Colonic mucosa (tissue), 4 donors: ENCODE results near the gene SNX6. TPM values are rescaled to one million over a fixed set of nuclear protein-coding genes. Genes with fewer than 3 reads are reported as not detected.
A peak's percentile ranks its signal among the peaks of the same experiment; 100 is the strongest.
"Not testable (repeated sequence)": the region's sequence is repeated elsewhere in the genome, so short reads cannot be mapped to it uniquely, and the experiment has no call there.

Experiments used
- DNase-seq: peaks from one replicate; pipeline ENCODE4 v3.0.0-alpha.2; 2020
- H3K27ac ChIP-seq: fragments of 200-600 bp; one replicate; pipeline ENCODE4 v1.8.0; 2021
- H3K27me3 ChIP-seq: fragments of 200-600 bp; one replicate; pipeline ENCODE4 v1.8.0; 2021
- H3K36me3 ChIP-seq: fragments of 200-600 bp; one replicate; pipeline ENCODE4 v1.8.0; 2021
- H3K4me1 ChIP-seq: fragments of 200-600 bp; one replicate; pipeline ENCODE4 v1.8.0; 2021; ENCODE audit warnings: mild to moderate bottlenecking
- H3K4me3 ChIP-seq: fragments of 200-600 bp; one replicate; pipeline ENCODE4 v1.8.0; 2021
- H3K9ac ChIP-seq, 2 donors: one replicate each; pipeline ENCODE4 v1.7.0; 2013; ENCODE audit warnings: control low read depth in 2 of 2, low read depth in 2 of 2, low read length in 2 of 2
- H3K9me3 ChIP-seq: fragments of 200-600 bp; one replicate; pipeline ENCODE4 v1.8.0; 2021
- intact Hi-C: fragments of 100-400 bp; cut with DNase I; formaldehyde crosslinking; loops from one replicate; pipeline ENCODE4 v1.14.1; 2022
- total RNA-seq, 2 donors: library from RNA; stranded (reverse); fragmentation: NEBNext Ultra II Directional in 1 of 2; extraction: Animal tissue kit (Norgen Biotek cat#: 25700) in 1 of 2; gene quantifications; one replicate each; pipeline ENCODE4 v1.2.1, GENCODE V29; 2021
- TF ChIP-seq, protein P1 (sequence below): fragments of 200-600 bp; IDR thresholded peaks from one replicate; pipeline ENCODE4 v1.8.0; 2022; ENCODE audit warnings: antibody characterized with exemption, mild to moderate bottlenecking
- donor health status: healthy.
- donor health status: DM: no; HTN: no; CAD: no.
- donor health status: DM: no; HTN: no; CAD: no.

The SNX6 gene
- total RNA-seq, 2 donors from 2014 or later, result 72.9 to 98.0 TPM

DNA sequence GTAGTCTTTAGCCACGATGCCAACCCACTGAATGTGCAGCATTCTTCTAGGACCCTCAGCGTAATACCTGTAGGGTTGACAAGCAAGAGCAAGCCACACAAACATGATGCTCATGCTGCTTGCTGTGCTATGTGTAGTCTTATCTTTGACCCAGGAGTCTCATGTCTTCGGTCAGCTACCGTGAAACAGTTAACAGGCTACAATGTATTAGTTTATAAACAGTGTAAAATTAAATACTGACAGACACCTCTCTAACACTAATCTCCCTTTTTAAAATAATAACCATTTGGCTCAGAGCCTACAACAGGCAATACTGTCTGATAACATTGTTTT is 92.3 kb downstream of the SNX6 start:
- TF ChIP-seq, protein P1, sequence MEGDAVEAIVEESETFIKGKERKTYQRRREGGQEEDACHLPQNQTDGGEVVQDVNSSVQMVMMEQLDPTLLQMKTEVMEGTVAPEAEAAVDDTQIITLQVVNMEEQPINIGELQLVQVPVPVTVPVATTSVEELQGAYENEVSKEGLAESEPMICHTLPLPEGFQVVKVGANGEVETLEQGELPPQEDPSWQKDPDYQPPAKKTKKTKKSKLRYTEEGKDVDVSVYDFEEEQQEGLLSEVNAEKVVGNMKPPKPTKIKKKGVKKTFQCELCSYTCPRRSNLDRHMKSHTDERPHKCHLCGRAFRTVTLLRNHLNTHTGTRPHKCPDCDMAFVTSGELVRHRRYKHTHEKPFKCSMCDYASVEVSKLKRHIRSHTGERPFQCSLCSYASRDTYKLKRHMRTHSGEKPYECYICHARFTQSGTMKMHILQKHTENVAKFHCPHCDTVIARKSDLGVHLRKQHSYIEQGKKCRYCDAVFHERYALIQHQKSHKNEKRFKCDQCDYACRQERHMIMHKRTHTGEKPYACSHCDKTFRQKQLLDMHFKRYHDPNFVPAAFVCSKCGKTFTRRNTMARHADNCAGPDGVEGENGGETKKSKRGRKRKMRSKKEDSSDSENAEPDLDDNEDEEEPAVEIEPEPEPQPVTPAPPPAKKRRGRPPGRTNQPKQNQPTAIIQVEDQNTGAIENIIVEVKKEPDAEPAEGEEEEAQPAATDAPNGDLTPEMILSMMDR, result no peak
- DNase-seq, result no peak
- H3K4me1 ChIP-seq, result peaks cover 13% of the 10 kb centered on the region
- H3K9me3 ChIP-seq, result no peaks in the 10 kb centered on the region
- H3K4me3 ChIP-seq, result peak overlapping the region; percentile 73
- intact Hi-C loops, result no loop called here
- H3K36me3 ChIP-seq, result no peaks in the 10 kb centered on the region
- peak overlapping the region in 1 of 2 donors; percentile 73 for H3K9ac ChIP-seq
- no peaks in the 10 kb centered on the region for H3K27me3 ChIP-seq
- H3K27ac ChIP-seq, result peak overlapping the region; percentile 90

DNA sequence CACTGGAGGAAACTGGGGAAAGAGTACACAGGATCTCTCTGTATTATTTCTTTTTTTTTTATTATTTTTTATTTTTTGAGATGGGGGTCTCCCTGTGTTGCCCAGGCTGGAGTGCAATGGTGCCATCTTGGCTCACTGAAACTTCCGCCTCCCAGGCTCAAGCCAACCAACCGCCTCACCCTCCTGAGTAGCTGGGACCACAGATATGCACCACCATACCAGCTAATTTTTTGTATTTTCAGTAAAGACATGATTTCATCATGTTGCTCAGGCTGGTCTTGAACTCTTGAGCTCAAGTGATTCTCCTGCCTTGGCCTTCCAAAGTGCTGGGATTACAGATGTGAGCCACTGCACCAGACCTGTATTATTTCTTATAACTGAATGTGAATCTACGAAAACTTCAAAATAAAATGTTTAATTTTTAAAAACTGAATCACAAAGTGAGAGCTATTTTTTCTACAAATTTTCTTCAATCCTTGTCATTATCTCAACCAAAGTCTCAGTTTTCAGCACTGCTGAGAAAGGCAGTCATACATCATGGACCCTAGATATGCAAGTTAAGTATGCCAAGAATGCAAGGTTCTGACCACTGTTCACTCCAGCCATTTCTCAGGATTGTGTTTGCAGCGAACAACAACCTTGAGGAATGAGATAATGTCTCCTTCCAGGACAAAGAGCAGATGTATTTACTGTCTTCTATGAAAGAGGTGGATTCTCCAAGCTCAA is 92.8 kb downstream of the SNX6 start:
- Histone ChIP-seq H3K9me3 (no peaks in the 10 kb centered on the region), H3K9ac (peak overlapping the region in 1 of 2 donors; percentile 73), H3K36me3 (no peaks in the 10 kb centered on the region), H3K4me3 (no peak overlapping the region), H3K27me3 (no peaks in the 10 kb centered on the region), H3K27ac (peak overlapping the region; percentile 90), H3K4me1 (peaks cover 13% of the 10 kb centered on the region)
- no peak for DNase-seq
- intact Hi-C loops, result no loop called here
- TF ChIP-seq, protein P1, result no peak

- Histone ChIP-seq H3K9me3 (no peaks in the 10 kb centered on the region), H3K27ac (no peak overlapping the region), H3K27me3 (no peaks in the 10 kb centered on the region), H3K4me3 (no peak overlapping the region), H3K9ac (no peak overlapping the region), H3K4me1 (no peaks in the 10 kb centered on the region), H3K36me3 (peaks cover 15% of the 10 kb centered on the region)
- DNase-seq, result no peak
- TF ChIP-seq, protein P1, result no peak
- intact Hi-C loops, result no loop called here
Measured at GRCh38 chr14:34527591-34527990, 102.4 kb downstream of the SNX6 start.

DNA sequence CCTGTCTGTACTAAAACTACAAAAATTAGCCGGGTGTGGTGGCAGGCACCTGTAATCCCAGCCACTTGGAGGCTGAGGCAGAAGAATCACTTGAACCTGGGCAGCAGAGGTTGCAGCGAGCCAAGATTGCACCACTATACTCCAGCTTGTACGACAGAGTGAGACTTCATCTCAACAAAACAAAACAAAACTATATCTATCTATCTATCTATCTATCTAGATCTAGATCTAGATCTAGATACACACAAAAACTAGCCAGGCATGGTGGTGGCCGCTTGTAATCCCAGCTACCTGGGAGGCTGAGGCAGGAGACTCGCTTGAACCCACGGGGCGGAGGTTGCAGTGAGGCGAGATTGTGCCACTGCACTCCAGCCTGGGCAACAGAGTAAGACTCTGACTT is 105.7 kb downstream of the SNX6 start:
- DNase-seq, intact Hi-C loops, H3K27ac ChIP-seq: not testable (repeated sequence)

GRCh38 chr14:34522496-34522895 is 107.5 kb downstream of the SNX6 start:
- intact Hi-C loops, result no loop called here
- Histone ChIP-seq H3K9me3 (no peaks in the 10 kb centered on the region), H3K27ac (peak overlapping the region; percentile 88), H3K27me3 (no peaks in the 10 kb centered on the region), H3K4me1 (no peaks in the 10 kb centered on the region), H3K36me3 (peaks cover 18% of the 10 kb centered on the region), H3K4me3 (no peak overlapping the region), H3K9ac (peak overlapping the region in 1 of 2 donors; percentile 58)
- peak; percentile 50 for DNase-seq
- TF ChIP-seq, protein P1, result no peak

More for the DNA sequence above, 105.7 kb downstream of the SNX6 start:
- H3K9ac ChIP-seq, H3K4me1 ChIP-seq, H3K27me3 ChIP-seq, H3K9me3 ChIP-seq, H3K4me3 ChIP-seq: not testable (repeated sequence)
- H3K36me3 ChIP-seq, result peaks cover 18% of the 10 kb centered on the region

GRCh38 chr14:34521071-34521470 is 108.9 kb downstream of the SNX6 start:
- H3K9me3 ChIP-seq, H3K4me1 ChIP-seq, H3K27me3 ChIP-seq, H3K4me3 ChIP-seq, intact Hi-C loops, H3K9ac ChIP-seq: not testable (repeated sequence)
- DNase-seq, result peak; percentile 61
- Histone ChIP-seq H3K27ac (peak overlapping the region; percentile 88), H3K36me3 (peaks cover 18% of the 10 kb centered on the region)

DNA sequence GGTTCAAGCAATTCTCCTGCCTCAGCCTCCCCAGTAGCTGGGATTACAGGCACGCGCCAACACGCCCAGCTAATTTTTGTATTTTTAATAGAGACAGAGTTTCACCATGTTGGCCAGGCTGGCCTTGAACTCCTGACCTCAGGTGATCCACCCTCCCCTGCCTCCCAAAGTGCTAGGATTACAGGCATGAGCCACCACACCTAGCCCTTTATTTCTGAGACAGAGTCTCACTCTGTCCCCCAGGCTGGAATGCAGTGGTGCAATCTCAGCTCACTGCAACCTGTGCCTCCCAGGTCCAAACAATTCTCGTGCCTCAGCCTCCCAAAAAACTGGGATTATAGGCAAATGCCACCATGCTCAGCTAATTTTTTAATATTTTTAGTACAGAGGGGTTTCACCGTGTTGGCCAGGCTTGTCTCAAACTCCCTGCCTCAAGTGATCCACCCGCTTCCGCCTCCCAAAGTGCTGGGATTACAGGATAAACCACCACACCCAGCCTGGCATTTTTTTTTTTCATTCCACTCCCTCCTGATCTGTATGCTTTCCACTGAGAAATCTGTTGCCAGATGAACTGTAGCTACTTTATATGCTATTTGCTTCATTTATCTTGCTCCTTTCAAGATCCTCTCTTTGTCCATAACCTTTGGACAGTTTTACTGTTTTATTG is 109.5 kb downstream of the SNX6 start:
- Histone ChIP-seq H3K27ac (peak overlapping the region; percentile 88), H3K36me3 (peaks cover 13% of the 10 kb centered on the region)
- intact Hi-C loops, H3K9me3 ChIP-seq, H3K27me3 ChIP-seq, H3K9ac ChIP-seq, H3K4me1 ChIP-seq, H3K4me3 ChIP-seq: not testable (repeated sequence)
- DNase-seq, result peak; percentile 73
